Adipocyte (in vitro differentiated cells): ENCODE measurements around the gene RDH13.
"Not testable (repeated sequence)": the region's sequence is repeated elsewhere in the genome, so short reads cannot be mapped to it uniquely, and the experiment has no call there.

Source experiments
- DNase-seq: peaks from one replicate; pipeline ENCODE4 v3.0.0-alpha.2; 2015; ENCODE audit warnings: low read depth
- H3K27me3 ChIP-seq: replicated peaks from 2 replicates; pipeline ENCODE4 v1.7.0; 2013; ENCODE audit warnings: mild to moderate bottlenecking, low read length, moderate library complexity; ENCODE audit not compliant: control insufficient read depth, insufficient read depth
- H3K36me3 ChIP-seq: 2 replicates; pipeline ENCODE4 v1.7.0; 2013; ENCODE audit warnings: low read length, mild to moderate bottlenecking, moderate library complexity; ENCODE audit not compliant: control insufficient read depth, insufficient read depth, severe bottlenecking
- H3K4me1 ChIP-seq: 2 replicates; pipeline ENCODE4 v1.7.0; 2013; ENCODE audit warnings: mild to moderate bottlenecking, low read length, moderate library complexity; ENCODE audit not compliant: control insufficient read depth, insufficient read depth
- H3K4me3 ChIP-seq: 2 replicates; pipeline ENCODE4 v1.7.0; 2013; ENCODE audit warnings: mild to moderate bottlenecking, low read length, moderate library complexity
- H3K9ac ChIP-seq: 2 replicates; pipeline ENCODE4 v1.7.0; 2013; ENCODE audit warnings: mild to moderate bottlenecking, low read length, moderate library complexity
- H3K9me3 ChIP-seq: 2 replicates; pipeline ENCODE4 v1.7.0; 2013; ENCODE audit warnings: mild to moderate bottlenecking, low read length, moderate library complexity; ENCODE audit not compliant: control insufficient read depth

Gene RDH13

GRCh38 chr19:55062735-55063491 lies at the start of gene RDH13:
Gene RDH13 (minus strand): TSS chr19:55063148. CDS start chr19:55063032, 116 bp downstream.
- Histone ChIP-seq H3K4me1 (peaks cover 3% of the 10 kb centered on the region), H3K36me3 (peaks cover 5% of the 10 kb centered on the region), H3K9ac (peak within 1 kb of the TSS; percentile 93), H3K9me3 (no peaks in the 10 kb centered on the region), H3K27me3 (peaks cover 21% of the 10 kb centered on the region), H3K4me3 (peak within 1 kb of the TSS; percentile 89)
- peak; percentile 98 for DNase-seq

GRCh38 chr19:55112246-55112776 lies 49.4 kb upstream of the RDH13 start:
- H3K4me3 ChIP-seq, result no peak overlapping the region
- no peak for DNase-seq
- H3K9ac ChIP-seq, result no peak overlapping the region
- H3K4me1 ChIP-seq, result peaks cover 25% of the 10 kb centered on the region
- H3K36me3 ChIP-seq, result peaks cover 10% of the 10 kb centered on the region
- H3K27me3 ChIP-seq, result no peaks in the 10 kb centered on the region
- H3K9me3 ChIP-seq, result no peaks in the 10 kb centered on the region

- no peaks in the 10 kb centered on the region for H3K9me3 ChIP-seq
- peaks cover 14% of the 10 kb centered on the region for H3K36me3 ChIP-seq
- peaks cover 24% of the 10 kb centered on the region for H3K4me1 ChIP-seq
- H3K9ac ChIP-seq, result peak overlapping the region; percentile 63
- H3K4me3 ChIP-seq, result no peak overlapping the region
- no peaks in the 10 kb centered on the region for H3K27me3 ChIP-seq
- no peak for DNase-seq
These were observed 48.4 kb upstream of the RDH13 start for GRCh38 chr19:55111238-55111831.

- Histone ChIP-seq H3K9ac (no peak overlapping the region), H3K4me1 (peaks cover 14% of the 10 kb centered on the region), H3K27me3 (no peaks in the 10 kb centered on the region), H3K36me3 (peaks cover 18% of the 10 kb centered on the region), H3K9me3 (no peaks in the 10 kb centered on the region), H3K4me3 (no peak overlapping the region)
- DNase-seq, result no peak
These were observed 46.8 kb upstream of the RDH13 start for GRCh38 chr19:55109527-55110291.

GRCh38 chr19:55107252-55107651 lies 44.3 kb upstream of the RDH13 start:
- not testable (repeated sequence) for H3K9ac ChIP-seq, DNase-seq, H3K4me1 ChIP-seq, H3K4me3 ChIP-seq, H3K27me3 ChIP-seq, H3K9me3 ChIP-seq
- H3K36me3 ChIP-seq, result peaks cover 27% of the 10 kb centered on the region

GRCh38 chr19:55106591-55106990 lies 43.6 kb upstream of the RDH13 start:
- peaks cover 7% of the 10 kb centered on the region for H3K9me3 ChIP-seq
- no peak overlapping the region for H3K9ac ChIP-seq
- no peak overlapping the region for H3K4me3 ChIP-seq
- peaks cover 34% of the 10 kb centered on the region for H3K36me3 ChIP-seq
- no peaks in the 10 kb centered on the region for H3K27me3 ChIP-seq
- peaks cover 4% of the 10 kb centered on the region for H3K4me1 ChIP-seq
- no peak for DNase-seq

GRCh38 chr19:55105237-55105636 lies 42.3 kb upstream of the RDH13 start:
- no peak for DNase-seq
- H3K27me3 ChIP-seq, result no peaks in the 10 kb centered on the region
- peaks cover 7% of the 10 kb centered on the region for H3K9me3 ChIP-seq
- no peak overlapping the region for H3K9ac ChIP-seq
- H3K4me1 ChIP-seq, result no peaks in the 10 kb centered on the region
- H3K36me3 ChIP-seq, result peaks cover 41% of the 10 kb centered on the region
- no peak overlapping the region for H3K4me3 ChIP-seq

- Histone ChIP-seq H3K9me3 (peaks cover 7% of the 10 kb centered on the region), H3K4me3 (no peak overlapping the region), H3K36me3 (peaks cover 52% of the 10 kb centered on the region), H3K27me3 (no peaks in the 10 kb centered on the region), H3K4me1 (no peaks in the 10 kb centered on the region), H3K9ac (no peak overlapping the region)
- DNase-seq, result no peak
These were observed 40.2 kb upstream of the RDH13 start for GRCh38 chr19:55103190-55103589.

GRCh38 chr19:55101261-55101660 lies 38.3 kb upstream of the RDH13 start:
- Histone ChIP-seq H3K27me3 (no peaks in the 10 kb centered on the region), H3K4me3 (no peak overlapping the region), H3K9ac (no peak overlapping the region), H3K36me3 (peaks cover 54% of the 10 kb centered on the region), H3K9me3 (peaks cover 7% of the 10 kb centered on the region), H3K4me1 (no peaks in the 10 kb centered on the region)
- DNase-seq, result no peak

- no peak for DNase-seq
- Histone ChIP-seq H3K9ac (no peak overlapping the region), H3K27me3 (no peaks in the 10 kb centered on the region), H3K36me3 (peaks cover 54% of the 10 kb centered on the region), H3K4me1 (no peaks in the 10 kb centered on the region), H3K4me3 (no peak overlapping the region), H3K9me3 (peaks cover 7% of the 10 kb centered on the region)
These were observed 36.9 kb upstream of the RDH13 start for GRCh38 chr19:55099557-55100506.
